Measurements from ENCODE around the gene DHRS13.
"Not testable (repeated sequence)": the region's sequence is repeated elsewhere in the genome, so short reads cannot be mapped to it uniquely, and the experiment has no call there.

Gene DHRS13

DNA sequence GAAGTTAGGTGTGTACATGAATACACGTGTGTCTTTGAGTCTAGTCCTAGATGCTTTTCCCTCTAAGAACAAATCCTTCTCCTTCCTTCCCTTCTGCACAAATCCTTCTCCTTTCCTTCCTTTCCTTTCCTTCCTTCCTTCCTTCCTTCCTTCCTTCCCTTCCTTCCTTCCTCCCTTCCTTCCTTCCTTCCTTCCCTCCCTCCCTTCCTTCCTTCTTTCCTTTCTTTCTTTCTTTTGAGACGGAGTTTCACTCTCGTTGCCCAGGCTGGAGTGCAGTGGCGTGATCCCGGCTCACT is 615 bp upstream of the DHRS13 start:
- DNase-seq (ENCODE audit: low read depth): not testable (repeated sequence)

GRCh38 chr17:28901866-28902818 is 737 bp downstream of the DHRS13 start:
- peak; percentile 17 for DNase-seq (ENCODE audit: low read depth)

DNA sequence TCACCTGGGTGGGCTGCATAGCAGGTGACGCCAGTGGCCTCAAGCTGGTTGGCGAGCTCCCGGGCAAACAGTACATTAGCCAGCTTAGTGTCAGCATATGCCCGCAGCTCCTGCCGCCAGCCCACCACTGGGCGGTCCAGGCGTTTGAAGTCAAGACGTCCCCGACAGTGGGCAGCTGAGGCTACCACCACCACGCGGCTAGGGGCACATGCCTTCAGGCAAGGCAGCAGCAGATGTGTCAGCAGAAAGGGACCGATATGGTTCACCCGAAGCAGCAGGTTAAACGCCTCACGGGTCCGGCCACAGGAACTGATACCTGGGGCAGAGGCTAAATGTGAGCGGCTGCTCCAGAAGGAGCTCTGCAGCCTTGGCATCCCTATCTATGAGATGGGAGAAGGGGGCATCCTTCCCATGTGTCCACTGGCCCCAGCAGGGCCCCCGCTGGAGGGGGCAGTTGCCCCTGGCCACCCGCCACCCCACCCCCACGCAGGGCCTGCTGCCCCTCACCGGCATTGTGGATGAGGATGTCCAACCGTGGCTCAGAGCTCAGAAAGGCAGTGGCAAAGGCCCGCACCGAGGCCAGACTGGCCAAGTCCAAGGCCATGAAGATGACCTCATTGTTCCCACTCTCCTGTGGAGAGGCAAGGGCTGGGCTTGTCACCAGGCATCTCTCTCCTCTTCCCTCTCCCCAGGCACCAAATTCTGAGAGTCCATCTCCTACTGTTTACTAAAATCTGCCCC is 1.7 kb downstream of the DHRS13 start:
- DNase-seq (ENCODE audit: low read depth): no peak

DNA sequence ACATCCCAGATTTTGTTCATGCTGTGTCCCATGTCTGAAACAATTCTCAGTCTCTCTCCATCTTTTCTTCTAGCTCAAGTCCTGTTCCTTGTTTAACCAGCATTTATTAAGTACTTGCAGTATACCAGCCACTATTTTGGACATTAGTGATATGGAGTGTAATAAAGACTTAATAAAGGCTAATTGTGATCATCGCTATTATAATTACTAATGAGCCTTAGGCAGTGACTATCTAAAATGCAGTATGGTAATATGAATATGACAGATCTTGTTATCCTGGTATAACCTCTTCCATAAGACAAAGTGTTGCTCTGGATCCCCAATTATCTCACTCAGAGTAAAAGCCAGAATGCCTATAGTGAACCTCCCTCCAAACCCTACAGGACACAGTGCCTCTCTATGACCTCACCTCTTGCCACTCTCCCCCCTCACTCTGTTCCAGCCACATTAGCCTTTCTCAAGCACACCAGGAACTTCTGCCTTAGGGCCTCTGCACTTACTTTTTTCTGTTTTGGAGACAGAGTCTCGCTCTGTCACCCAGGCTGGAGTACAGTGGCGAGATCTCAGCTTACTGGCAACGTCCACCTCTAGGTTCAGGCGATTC is 3.6 kb downstream of the DHRS13 start:
- no peak for DNase-seq (ENCODE audit: low read depth)

DNA sequence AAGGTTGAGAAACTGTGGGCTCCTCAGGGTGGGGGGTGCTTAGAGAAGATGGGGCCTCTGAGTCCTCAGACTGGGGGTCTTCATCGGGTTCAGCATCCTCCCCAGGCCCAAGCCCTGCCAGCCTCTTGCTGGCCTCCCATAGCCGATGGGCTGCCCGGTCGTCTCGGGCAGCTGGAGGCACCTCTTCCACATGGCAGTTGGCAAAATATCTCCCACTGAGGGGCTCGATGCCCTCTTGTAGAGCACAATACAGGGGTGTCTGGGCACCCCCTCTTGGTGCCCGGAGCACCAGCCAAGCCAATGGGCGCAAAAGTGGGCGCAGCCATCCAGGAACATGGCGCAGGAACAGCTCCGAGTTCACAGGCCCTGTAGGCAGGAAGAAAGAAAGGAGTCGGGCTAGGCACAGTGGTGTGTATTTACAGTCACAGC is 4.3 kb downstream of the DHRS13 start:
- no peak for DNase-seq (ENCODE audit: low read depth)

DNA sequence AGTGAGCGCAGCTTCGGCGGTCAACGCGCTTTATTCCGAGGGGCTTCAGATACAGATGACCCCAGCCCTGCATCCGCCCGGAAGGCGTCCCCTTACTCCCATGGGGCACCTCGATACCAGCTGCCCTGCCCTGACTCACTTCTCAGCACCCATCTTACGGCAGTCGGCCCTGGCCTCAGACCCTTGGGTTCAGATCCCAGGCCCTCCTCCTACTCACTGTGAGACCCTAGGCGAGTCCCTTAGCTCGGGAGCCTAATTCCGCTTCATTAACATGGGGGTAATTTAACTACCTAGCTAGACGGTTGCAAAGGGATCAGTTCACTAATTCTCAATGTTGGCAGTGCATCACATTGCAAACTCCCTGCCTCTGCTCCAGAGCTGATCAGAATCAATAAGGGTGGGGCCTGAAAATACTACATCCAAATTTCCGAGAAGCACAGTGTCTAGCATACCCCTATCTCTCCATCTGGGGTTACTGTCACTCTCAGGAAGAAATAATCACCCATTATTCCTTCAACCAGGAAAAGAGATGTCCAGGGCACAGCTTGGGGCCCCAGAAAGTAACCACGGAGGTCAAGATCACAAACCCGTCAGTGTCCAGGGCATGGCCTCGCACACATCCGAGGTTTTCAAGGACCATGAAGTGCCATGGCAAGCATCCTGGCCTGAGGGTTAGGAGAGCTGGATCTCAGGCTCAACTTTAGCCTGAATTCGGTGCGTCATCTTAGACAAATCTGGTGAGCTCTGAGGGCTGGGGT is 4.9 kb downstream of the DHRS13 start:
- no peak for DNase-seq (ENCODE audit: low read depth)

GRCh38 chr17:28896884-28897768 is 5.8 kb downstream of the DHRS13 start, which contains the start of gene FLOT2:
FLOT2 (minus strand) TSS chr17:28897733; CDS start chr17:28897574, 159 bp downstream.
- DNase-seq (ENCODE audit: low read depth): peak; percentile 59

GRCh38 chr17:28896491-28896883 is 6.4 kb downstream of the DHRS13 start:
- no peak for DNase-seq (ENCODE audit: low read depth)

DNA sequence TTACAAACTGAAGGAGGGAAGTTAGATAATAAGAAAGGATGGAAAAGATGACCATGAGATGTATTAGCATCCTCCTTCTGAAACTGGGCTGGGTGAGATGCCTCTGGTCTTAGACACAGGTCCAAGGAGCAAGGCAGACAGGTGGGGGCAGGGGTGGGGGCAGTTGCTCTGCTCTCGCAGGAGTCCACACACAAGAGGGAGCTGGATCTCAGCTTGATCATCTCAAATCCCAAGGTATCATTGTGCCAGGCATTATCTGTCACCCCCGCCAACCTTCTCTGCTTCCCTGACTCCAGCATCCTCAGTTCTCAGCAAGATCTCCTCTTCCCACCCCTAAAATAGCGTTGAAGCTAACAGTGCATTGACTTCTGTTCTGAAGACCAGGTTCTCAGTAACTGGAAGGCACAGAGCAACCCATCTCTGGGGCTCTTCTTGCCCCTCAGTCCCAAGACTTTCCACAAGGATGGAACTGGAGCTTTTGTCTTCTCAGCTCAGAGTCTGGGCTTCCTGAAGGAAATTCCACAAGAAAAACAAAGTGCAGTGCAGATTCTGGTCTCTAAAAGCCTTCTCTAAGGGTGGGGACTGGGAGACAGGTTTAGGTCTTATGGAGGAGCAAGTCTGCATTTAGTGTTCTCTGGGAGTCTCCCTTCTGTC is 7.0 kb downstream of the DHRS13 start:
- no peak for DNase-seq (ENCODE audit: low read depth)

DNA sequence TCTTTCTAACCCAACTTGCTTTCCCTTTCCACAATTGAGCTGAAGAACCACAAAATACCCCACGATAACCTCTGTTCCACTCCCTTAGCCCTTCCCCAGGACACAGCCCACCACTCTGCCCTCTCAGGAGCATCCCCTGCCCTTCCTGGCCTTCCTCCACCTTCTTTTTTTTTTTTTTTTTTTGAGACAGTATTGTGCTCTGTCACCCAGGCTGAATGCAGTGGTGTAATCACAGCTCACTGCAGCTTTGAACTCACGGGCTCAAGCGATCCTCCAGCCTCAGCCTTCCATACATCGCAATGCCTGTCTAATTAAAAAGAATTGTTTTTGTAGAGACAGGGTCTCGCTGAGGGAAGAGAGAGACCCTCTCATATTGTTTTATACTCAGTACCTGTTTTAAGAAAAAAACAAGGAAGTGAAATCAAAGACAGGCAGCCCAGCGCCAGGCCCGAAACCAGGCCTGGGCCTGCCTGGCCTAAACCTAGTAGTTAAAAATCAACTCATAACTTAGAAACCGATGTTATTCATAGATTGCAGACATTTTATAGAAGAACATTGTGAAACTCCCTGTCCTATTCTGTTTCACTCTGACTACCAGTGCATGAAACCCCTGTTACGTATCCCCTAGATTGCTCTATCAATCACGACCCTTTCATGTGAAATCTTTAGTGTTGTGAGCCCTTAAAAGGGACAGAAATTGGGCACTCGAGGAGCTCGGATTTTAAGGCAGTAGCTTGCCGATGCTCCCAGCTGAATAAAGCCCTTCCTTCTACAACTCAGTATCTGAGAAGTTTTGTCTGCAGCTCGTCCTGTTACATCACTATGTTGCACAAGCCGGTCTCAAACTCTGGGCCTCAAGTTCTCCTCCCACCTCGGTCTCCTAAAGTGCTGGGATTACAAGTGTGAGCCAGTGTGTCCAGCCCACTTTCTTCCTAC is 9.4 kb downstream of the DHRS13 start:
- peak; percentile 70 for DNase-seq (ENCODE audit: low read depth)

GRCh38 chr17:28892024-28892423 is 10.9 kb downstream of the DHRS13 start:
- DNase-seq (ENCODE audit: low read depth): no peak

- DNase-seq (ENCODE audit: low read depth): no peak
Observed at GRCh38 chr17:28891201-28891600, 11.7 kb downstream of the DHRS13 start.

GRCh38 chr17:28889996-28890395 is 12.9 kb downstream of the DHRS13 start:
- no peak for DNase-seq (ENCODE audit: low read depth)

- no peak for DNase-seq (ENCODE audit: low read depth)
Observed at GRCh38 chr17:28888832-28889231, 14.0 kb downstream of the DHRS13 start.

GRCh38 chr17:28887871-28888471 is 14.9 kb downstream of the DHRS13 start:
- DNase-seq (ENCODE audit: low read depth): no peak

DNA sequence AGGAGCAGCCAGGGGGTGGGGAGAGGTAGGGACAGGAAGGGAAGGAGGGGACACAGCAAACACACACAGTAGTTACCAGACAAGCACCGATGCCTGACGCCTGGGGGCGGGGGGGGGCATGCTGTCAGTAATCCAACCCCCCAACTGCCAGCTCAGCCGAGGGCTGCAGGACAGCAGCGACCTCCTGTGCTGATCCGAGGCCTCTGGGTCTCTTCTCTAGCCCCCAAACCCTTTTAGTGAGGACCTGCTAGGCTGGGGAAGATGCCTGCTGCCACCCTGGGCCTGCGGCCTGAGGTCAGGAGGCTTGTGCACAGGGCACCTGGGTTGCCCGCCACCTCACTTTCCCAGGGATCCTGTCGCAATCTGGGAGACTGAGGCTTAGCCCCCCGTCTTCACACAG is 16.9 kb downstream of the DHRS13 start:
- no peak for DNase-seq (ENCODE audit: low read depth)

- DNase-seq (ENCODE audit: low read depth): no peak
Observed at GRCh38 chr17:28885363-28885762, 17.5 kb downstream of the DHRS13 start.

DNA sequence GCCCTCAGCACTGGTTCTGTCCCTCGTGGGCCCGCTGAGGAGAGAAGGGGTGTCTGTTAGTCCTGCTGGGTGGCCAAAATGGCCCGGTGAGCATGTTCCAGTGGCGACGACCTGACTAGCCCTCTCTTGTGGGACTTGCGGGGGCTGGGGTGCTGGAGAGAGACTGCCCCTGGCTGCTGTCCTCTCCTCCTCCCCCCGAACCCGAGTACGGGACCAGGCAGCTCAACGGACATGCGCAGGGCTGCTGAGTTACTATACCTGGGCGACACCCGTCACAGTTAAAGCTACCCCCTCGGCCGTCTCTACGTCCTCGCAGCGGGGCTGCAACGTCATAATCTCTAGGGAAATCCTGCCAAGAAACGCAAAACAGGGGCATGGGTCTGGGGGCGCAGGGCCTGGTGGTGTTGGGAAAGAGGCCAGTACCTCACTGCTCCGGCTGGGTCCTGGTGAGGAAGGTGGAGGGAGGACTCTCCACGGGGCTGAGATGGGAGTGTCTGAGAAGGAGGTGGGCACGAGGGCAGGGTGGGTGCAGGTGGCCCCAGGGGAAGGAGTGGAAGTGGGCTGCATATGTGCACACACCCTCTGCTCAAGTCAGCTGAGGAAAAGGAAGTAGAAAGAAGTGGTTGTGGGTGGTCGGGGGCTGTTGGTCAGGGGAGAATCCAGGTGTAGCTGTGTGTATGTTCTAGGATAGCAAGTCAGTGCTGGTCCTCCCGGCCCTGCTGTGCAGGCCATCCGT is 18.7 kb downstream of the DHRS13 start:
- DNase-seq (ENCODE audit: low read depth): no peak

Measured in amniotic epithelial cell (primary cell).